GM19023 (cell line): ENCODE data around the gene AMIGO3.

Experiments used
- ATAC-seq: cut with Tn5 transposase; IDR thresholded peaks from one replicate; pipeline ENCODE4 v1.9.1; 2021; ENCODE audit warnings: mild to moderate bottlenecking, moderate library complexity; ENCODE audit not compliant: unreplicated experiment

AMIGO3 gene

DNA sequence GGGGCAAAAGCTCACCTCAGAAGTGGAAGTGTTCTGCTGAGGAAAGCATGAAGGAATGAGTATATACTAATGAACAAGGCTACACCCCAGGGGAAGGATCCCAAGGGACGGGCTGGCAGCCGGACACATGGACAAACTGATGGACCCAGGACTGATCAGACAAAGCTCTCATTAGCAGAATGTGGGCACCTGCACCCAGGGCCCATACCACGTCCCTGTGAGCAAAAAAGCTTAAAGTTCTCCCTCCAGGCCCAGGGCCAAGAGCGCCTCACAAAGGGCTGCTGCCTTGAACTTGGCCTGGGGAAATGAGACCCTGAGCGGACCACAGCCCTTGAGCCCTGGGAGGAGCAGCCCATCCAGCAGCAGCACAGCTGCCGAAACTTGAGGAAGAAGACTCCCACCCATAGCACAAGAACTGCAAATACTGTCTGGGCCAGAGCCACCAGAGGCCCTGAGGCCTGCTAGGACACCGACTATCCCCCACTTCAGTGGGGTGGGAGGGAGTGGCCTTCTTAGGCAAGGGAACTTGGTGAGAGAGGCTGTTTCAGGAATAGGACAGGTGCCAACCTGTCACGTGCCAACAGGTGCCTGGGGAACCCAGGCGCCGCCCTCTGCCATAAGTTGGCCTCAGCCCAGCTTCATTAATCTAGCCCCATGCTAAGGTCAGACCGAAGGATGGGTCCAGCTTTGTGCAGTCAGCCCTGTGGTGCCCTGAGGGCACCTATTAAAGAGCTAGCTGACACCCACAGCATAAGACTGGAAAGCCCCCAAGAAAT, 6.6 kb upstream of the AMIGO3 start:
- ATAC-seq = no peak

DNA sequence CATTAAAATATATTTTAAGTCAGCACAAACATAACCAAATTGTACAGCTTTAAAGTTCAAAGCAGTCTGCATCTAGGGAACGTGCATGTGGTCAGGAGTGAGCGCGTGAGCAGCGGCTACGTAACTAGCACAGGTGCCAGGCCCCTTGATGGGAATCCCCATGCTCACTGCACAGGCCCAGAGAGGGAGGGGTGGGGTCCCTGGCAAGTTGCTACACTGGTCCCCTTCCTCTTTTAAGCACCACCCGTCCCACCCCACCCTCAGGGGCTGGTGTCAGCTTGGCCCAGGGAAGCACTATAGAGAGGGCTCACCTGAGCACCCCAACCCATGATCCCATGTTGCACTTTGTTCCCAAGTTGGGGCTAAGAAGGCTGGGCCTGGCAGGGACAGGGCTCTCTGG, 5.1 kb upstream of the AMIGO3 start:
- ATAC-seq = no peak

DNA sequence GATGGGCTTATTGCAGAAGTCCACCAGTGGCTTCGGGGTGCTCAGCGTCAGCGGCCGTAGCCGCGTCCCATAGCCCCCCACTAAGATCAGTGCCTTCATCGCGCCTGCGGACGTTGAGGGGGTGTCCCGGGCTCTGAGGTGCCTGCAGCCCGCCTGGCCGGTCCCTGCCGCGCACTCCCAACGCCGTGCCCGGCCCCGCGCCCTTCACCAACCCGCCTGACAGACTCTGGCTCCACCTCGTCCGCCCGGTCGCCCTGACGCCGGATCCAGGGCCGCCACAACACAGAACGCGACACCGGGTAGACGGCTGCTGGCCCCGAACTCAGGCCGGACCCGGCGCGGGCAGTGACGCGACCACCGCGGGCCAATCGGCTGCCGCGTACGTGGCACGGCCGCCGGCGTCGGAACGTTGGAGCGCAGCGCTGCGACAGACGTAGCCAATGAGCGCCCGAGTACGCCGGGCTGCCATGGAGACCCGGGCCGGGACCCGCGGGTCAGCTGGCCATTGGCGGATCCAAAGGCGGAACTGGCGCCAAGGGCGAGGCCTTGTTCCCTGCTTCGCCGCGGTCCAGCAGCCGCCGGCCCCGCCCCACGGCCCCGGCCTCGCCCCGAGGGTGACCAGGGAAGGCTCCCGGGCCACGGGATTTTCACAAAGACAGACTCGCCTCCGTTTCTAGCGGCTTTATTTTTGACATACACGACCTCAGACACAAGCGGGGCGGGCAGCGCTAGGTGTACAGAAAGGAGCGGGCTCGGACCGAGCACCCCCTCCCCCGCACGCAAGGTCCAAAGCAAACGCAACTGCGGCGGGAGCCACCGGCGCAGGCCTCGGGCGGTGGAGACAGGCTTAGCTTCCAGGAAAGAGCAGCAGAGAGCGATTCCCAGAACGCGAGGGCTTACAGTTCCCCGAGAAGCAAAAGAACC, 4.4 kb upstream of the AMIGO3 start, which contains the start of gene GMPPB:
TSS of gene GMPPB (minus strand) at position 324 of the 924 bp plus-strand sequence. CDS start at position 99, 225 bp downstream.
- peak; percentile 80 for ATAC-seq

DNA sequence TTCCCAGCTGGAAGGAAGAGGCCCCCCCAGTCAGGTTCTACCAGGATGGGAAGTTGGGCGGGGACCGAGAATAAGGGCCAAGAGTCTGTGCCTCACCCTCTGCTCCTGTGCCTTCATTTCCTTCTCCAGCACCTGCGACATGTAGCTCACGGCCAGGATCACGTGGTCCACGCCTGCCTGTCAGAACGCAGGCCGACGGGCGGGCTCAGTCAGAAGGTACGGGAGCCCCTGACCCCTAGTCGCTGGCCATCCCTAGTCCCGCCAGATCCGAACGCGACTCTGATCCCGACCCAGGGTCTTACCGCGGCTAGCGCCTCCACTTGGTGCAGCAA, 3.8 kb upstream of the AMIGO3 start:
- no peak for ATAC-seq

DNA sequence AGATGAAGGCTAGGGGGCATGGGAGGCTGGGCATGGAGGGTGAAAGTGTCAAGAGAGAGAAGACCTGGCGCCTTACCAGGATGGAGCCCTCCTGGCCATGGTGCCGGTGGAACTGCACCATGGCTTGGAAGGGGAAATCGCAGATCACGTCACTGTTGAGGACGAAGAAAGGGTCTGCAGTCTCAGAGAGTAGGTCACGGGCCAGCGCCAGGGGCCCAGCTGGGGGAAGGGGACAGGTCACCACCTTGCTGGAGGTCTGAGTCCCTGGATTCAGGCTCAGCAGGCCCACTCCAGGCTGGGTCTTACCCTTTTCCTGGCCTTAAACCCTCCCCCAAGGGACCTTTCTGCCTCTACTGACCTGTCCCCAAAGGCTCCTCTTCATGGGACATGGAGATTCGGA, 3.4 kb upstream of the AMIGO3 start:
- no peak for ATAC-seq

DNA sequence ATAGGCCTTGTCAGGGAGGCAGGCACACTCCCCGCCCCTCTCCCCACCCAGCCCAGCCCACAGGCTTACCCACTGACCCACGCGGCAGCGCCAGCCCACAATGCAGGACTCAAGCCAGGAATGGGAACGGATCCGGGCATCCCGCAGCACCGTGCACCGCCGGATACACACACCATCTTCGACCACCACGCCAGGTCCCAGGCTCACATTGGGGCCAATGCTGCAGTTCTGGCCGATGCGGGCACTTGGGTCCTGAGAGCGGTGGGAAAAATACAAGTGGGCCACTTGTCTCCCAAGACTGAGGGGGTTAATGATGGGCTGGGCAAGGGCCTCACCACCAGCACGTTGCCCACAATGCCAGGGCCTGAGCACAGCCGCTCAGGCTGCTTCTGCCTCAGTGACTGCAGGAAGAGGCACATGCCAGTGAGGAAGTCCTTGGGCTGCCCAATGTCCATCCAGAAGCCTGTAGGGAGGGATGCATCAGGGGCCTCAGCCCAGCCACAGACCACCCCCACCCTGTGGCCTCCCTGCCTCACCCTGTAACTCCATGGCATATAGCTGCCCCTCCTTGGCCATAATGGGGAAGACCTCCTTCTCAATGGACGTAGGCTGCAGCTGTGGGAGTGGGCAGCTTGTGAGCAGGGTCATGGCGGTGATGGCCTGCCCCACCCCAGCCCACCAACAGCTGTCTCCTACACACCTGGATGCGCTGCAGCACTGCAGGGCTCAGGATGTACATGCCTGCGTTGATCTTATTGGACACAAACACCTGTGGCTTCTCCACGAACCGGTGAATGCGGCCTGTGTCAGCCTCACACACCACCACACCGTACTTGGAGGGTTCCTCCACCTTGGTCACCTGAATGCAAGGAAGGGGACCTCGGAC, 2.7 kb upstream of the AMIGO3 start:
- ATAC-seq = no peak

DNA sequence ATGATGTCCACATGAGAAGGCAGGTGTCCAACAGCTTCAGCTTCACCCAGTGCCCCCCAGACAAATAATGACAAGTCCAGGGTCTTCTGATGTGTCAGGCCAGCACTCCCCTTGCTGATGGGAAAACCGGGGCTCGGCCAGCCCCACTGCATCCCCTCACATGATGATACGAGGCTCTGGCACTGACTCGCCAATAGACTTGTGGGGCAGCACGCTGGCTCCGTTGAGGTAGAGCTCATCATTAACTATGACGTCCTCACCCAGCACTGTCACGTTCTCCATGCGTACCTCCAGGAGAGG, 2.1 kb upstream of the AMIGO3 start:
- no peak for ATAC-seq

DNA sequence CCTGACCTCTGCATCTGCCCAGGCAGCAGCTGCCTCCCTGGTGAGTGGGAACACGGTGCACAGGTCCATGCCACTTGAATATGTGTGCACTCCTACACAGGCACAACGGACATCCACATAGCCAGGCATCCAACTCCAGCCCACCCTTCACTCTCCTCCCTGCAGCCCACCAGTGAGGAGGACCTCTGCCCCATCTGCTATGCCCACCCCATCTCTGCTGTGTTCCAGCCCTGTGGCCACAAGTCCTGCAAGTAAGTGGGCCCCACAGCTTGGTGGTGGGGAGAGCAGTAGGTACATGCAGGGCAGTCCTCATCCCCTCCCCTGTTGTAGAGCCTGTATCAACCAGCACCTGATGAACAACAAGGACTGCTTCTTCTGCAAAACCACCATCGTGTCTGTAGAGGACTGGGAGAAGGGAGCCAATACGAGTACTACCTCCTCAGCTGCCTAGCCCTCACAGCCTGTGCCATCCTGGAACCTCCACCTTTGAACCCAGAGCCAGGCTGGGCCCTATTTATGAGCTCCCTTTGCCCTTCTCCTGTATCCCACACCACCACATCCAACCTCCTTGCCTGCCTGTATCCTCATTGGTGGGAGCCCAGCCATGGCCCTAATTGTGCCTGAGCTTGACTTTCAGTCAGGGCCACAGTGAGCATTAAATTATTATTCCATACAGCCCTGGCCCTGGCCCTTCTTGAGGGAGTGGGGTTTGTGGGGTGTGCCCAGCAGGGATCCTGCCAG, 1.5 kb upstream of the AMIGO3 start:
- no peak for ATAC-seq

DNA sequence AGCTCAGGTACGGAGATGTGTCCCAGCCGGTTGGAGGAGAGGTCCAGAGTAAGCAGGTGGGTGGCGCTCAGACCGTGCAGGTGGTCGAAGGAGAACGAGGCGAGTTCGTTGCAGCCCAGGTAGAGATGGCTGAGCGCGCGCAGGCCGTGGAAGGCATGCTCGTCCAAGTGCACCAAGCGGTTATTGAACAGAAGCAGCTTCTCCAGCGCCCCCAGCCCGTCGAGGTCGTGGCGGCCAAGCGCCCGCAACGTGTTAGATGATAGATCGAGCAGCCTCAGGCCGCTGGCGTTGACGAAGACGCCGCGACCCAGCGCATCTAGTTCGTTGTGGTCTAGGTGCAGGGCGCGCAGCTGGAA, 648 bp downstream of the AMIGO3 start:
- ATAC-seq = no peak

DNA sequence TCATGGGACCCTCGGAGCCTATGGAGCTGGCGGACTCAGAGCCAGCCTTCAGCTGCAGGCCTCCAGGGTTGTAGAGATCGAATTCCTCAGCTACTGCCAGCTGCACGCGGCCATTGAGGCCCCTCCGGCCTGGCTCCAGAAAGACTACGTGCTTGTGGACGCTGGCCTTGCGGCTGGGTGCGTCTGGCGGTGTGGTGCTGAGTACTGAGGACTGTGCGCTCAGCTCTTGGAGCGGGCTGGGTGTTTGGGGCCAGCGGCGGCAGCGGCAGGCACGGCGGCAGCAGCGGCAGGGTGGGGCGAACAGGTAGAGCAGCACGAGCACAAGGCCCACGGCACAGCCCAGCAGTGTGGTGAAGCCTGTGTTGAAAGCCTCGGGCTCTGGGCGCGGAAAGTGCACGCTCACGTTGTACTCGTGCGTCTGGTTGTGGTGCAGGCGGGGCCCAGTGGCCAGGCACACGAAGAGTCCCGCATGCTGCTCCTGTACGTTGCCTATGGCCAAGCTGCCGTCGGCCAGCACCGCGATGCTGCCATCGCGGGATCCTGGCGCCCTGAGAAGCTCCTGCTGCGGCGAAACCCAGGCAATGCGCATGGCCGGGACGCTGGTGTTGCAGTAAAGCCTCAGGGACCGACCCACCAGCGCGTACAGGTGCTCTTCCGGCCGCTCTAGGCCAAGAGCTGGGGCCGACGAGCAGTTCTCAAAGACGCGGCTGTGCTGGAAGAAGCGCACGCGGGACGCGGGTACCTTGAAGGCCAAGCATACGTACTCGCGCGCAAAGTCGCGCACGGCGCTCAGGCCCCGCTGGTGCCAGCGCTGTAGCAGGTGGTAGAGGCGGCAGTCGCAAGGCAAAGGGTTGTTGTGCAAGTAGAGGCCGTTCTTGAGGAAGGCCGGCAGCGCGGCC, 1.3 kb downstream of the AMIGO3 start:
- ATAC-seq = no peak

DNA sequence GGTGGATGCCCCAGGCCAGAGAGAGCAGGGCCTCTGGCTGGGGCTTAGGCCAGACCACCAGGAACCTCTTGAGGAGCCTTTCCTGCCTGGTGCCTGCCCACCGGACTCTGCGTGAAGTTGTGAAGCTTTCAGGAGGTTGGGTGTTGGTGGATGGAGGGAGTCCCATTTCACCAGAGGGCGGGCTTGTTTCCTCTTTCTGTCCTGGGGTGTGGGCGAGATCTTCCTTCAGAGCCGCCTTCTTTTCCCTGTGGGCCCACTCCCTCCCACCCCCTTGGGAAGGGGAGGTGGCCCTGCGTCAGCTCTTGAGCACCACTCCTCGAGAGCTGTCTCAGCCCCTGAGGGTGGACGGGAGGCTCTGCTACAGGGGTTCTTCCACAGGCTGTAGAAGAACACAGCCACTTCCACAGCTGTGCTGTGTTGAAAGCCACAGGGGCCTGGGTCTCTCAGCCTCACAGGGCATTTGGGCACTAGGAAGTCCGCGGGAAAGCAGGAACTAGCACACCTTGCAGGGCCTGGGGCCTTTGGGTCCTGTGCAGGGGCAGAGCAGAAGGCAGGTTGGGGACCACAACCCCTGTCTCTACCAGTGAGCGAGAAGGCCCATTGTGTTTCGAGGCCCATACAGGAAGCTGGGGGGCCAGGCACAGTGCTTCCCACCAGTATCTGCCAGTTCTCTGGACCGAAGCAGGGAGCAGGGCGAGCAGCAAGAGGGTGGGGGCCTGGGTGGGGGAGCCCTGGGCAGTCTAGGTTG, 2.1 kb downstream of the AMIGO3 start:
- no peak for ATAC-seq

DNA sequence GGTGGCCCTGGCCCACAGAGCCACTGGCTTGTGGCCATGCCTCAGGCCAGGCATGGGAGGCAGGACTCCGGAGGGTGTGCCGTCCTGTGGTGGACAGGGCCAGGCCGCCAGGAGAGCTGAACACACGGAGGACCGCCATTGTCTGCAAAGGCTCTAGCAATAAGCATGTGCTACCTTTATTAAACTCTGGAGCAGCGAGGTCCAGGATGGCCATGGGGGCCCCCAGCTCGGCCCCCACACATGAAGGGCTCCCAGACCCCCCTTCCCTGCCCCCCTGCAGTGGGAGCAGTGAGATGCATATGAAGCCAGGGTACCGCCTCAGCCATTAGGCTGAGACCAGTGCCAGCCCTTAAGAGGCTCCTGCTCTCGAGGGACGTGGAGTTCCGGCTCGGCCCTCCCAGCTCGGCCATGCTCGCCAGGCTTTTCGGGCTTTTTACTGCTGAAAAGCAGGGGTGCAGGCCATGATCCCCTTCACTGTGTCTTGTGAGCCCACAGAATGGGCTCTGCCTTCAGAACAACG, 2.7 kb downstream of the AMIGO3 start:
- ATAC-seq = no peak

DNA sequence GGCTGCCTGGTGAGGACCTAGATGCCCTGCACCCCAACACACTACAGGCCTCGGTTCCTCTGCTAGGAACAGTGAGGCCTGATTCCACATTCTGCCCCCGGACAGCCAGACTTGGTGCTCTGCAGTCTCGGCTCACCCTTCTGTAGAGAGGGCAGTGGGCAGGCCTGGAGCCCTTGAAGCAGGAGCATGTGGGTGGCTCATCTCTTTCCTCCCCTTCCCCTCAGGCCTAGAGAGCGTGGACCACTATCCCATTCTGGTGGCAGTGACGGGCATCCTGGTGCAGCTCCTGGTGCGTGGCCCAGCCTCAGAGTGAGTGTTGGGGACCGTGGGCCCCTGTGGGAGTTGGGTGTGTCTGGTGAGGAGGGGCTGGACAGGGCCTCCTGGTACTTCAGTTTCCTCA, 3.3 kb downstream of the AMIGO3 start:
- ATAC-seq = no peak

DNA sequence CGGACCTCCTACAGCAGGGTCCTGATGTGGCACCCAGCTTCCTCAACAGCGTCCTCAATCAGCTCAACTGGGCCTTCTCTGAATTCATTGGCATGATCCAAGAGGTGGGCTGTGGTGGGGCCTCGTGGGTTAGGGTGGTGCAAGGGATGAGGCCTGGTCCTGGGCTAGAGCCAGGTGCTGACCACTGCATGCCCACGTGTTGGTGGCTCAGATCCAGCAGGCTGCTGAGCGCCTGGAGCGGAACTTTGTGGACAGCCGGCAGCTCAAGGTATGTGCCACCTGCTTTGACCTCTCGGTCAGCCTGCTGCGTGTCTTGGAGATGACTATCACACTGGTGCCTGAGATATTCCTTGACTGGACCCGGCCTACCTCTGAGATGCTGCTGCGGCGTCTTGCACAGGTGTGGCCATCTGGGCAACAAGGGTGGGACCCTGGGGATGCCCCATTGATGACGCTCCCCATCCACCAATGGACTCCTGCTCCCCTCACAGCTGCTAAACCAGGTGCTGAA, 3.8 kb downstream of the AMIGO3 start:
- ATAC-seq = no peak

DNA sequence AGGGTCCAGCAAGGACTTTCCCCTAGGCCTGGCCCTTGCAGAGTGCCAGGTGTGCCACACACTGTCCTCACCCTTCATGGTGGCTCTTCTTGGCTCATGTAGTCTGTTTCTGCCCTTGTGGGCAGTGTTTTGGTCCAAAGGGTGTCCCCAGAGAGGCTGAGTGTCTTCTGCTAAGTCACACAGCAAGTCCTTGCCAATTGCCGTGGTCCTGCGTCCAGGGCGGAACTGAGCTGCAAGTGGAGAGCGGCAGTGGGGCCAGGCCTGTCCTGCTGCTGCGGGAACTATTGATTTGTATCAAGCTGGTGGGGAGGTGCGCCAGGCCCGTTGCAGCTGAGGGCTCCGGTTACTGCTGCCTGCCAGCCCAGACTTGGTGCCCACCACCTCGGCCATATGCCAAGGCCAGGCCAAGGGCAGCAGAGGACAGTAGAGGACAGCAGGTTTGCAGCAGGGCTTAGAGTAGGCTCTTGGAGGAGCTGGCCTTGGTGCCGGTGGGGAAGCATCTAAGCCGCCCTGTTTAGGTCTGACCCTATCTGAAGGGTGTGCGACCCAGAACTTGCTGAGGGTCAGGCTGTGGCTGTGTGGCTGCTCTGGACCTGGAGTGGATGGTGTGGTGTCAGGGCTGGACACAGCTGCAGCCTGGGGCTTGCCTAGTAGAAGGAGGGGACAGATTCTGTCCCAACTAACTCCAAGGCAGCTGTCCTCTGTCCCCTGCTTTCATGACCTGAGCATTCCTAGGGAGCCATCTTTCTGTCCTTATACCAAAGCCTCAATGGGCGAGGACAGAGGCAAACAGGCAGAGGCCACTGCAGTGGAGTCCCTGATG, 4.5 kb downstream of the AMIGO3 start:
- ATAC-seq = no peak

DNA sequence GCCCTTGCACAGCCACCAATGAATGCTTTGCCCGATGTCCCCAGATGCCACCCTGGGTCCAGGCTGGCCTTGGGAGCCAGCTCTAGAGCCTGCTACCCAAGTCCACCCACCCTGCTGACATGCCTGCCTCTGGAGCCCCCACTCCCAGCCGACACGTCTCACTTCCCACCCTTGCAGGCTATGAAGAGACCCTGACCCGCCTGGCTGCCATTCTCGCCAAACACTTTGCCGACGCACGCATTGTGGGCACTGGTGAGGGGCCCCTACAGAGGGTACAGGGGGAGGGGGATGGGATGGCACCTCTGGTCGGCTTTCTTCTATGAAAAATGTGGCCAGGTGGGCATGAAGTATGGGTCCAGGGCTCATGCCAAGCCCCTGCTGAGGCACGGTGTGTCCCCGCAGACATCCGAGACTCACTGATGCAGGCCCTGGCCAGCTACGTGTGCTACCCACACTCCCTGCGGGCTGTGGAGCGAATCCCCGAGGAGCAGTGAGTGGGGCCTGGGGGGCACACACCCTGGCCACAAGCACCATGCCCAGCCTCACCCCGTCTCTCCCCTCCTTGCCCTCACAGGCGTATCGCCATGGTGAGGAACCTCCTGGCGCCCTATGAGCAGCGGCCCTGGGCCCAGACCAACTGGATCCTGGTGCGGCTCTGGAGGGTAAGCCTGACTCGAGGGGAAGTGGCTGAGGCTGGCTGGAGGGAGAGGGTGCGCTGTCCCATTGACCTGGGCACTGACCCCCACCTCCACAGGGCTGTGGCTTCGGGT, 6.0 kb downstream of the AMIGO3 start:
- ATAC-seq = no peak
